Effector memory CD4-positive, alpha-beta T cell (primary cell): ENCODE results near the gene CEP95.
"Not testable (repeated sequence)": the region's sequence is repeated elsewhere in the genome, so short reads cannot be mapped to it uniquely, and the experiment has no call there.

Experiments used
- DNase-seq, 3 donors: peaks; one replicate each; pipeline ENCODE4 v3.0.0-alpha.2; 2020
- H3K27ac ChIP-seq: 2 replicates; pipeline ENCODE4 v1.7.0; 2013; ENCODE audit warnings: mild to moderate bottlenecking, low read length, moderate library complexity; ENCODE audit not compliant: insufficient read depth, poor library complexity, severe bottlenecking
- H3K27me3 ChIP-seq: replicated peaks from 2 replicates; pipeline ENCODE4 v1.7.0; 2013; ENCODE audit warnings: mild to moderate bottlenecking, low read length; ENCODE audit not compliant: insufficient read depth, control insufficient read depth, poor library complexity, severe bottlenecking
- H3K36me3 ChIP-seq: 2 replicates; pipeline ENCODE4 v1.7.0; 2013; ENCODE audit warnings: mild to moderate bottlenecking, low read length, moderate library complexity; ENCODE audit not compliant: control insufficient read depth, insufficient read depth
- H3K4me1 ChIP-seq: 2 replicates; pipeline ENCODE4 v1.7.0; 2013; ENCODE audit warnings: low read length, mild to moderate bottlenecking; ENCODE audit not compliant: control insufficient read depth, insufficient read depth, poor library complexity, severe bottlenecking
- H3K4me3 ChIP-seq: 2 replicates; pipeline ENCODE4 v1.7.0; 2013; ENCODE audit warnings: low read length, low read depth, mild to moderate bottlenecking; ENCODE audit not compliant: insufficient read depth, poor library complexity, severe bottlenecking
- H3K9me3 ChIP-seq: 2 replicates; pipeline ENCODE4 v1.7.0; 2013; ENCODE audit warnings: mild to moderate bottlenecking, low read length, moderate library complexity; ENCODE audit not compliant: control insufficient read depth

Gene CEP95

DNA sequence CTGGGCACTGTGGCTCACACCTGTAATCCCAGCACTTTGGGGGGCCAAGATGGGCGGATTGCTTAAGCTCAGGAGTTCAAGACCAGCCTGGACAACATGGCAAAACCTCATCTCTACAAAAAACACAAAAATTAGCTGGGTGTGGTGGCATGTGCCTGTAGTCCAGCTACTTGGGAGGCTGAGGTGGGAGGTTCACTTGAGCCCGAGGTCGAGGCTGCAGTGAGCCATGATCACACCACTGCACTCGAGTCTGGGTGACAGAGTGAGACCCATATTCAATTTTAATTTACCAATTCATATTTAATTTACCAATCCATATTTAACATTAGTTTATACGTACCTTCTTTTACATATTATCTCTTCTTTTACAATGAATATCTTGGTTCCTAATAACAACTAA lies 11.5 kb upstream of the CEP95 start:
- H3K27ac ChIP-seq, DNase-seq, H3K4me3 ChIP-seq, H3K9me3 ChIP-seq, H3K27me3 ChIP-seq: not testable (repeated sequence)
- H3K4me1 ChIP-seq = peaks cover 24% of the 10 kb centered on the region
- peaks cover 29% of the 10 kb centered on the region for H3K36me3 ChIP-seq

DNA sequence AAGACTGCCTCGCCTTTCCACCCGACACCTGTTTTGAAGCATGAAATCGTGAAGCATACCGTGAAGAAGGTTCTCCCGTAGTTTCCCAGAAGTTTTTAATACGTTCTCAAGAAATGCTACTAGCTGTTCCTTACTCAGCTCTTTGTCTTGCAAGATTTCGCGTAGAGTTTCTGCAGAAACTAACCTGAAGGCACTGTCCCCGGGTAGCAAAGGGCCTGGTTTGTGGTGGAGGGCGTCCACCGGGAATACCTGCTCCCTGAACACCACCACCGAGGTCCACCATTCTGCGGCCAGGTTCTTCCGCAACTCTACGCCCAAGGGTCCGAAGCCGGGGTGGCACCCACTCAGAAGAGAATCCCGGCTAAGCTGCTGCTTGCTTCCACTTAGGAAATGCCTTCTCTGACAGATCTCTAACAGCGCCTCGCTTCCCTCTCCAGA lies 10.4 kb upstream of the CEP95 start:
- Histone ChIP-seq H3K27me3 (no peaks in the 10 kb centered on the region), H3K27ac (peak overlapping the region; percentile 82), H3K4me1 (peaks cover 24% of the 10 kb centered on the region), H3K4me3 (peak overlapping the region; percentile 85), H3K9me3 (no peaks in the 10 kb centered on the region), H3K36me3 (peaks cover 34% of the 10 kb centered on the region)
- DNase-seq = no peak

DNA sequence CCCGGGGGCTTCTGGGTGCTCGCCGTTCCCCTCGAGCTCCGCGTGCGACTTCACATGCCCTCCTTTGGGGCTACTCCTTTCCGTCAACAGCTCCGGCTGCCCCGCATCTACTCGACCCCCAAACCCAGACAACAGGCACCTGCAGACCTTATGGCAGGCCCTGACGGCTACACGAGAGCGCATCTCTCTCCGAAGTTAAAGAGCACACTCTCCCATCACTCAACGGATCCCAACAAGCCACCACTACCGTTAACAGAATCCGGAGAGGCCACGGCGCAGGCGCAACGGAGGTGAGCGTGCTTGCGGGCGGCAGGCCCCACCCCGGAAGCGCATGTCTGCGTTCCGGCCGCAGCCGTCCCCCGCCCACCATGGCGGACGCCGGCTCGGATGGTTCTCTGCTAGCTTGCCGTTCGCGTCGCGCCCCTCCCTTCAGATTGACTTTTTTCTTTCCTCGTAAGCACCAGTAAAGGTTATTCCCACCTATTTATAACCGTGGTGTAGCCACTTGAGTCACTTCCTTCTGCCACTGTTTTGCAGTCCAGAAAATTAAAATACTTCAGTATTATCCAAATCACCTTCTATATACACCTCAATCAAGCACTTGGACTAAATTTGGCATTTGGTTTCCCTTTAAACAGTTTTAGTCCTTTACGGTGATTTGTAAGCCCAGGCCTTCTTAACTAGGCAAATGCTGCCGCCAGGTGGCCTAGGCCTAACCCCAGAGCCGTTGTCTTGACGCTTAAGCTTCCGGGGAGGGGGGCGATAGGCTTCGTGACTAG lies 9.8 kb upstream of the CEP95 start, which contains the start of gene POLG2:
Gene POLG2 (minus strand): TSS at position 269 of the 779 bp plus-strand sequence. CDS start 86 bp downstream, at position 183.
- H3K27me3 ChIP-seq = no peaks in the 10 kb centered on the region
- peak within 1 kb of the TSS; percentile 82 for H3K27ac ChIP-seq
- H3K36me3 ChIP-seq = peaks cover 40% of the 10 kb centered on the region
- peak; percentile 94 for DNase-seq
- H3K9me3 ChIP-seq = no peaks in the 10 kb centered on the region
- H3K4me3 ChIP-seq = peak within 1 kb of the TSS; percentile 85
- peaks cover 24% of the 10 kb centered on the region for H3K4me1 ChIP-seq

DNA sequence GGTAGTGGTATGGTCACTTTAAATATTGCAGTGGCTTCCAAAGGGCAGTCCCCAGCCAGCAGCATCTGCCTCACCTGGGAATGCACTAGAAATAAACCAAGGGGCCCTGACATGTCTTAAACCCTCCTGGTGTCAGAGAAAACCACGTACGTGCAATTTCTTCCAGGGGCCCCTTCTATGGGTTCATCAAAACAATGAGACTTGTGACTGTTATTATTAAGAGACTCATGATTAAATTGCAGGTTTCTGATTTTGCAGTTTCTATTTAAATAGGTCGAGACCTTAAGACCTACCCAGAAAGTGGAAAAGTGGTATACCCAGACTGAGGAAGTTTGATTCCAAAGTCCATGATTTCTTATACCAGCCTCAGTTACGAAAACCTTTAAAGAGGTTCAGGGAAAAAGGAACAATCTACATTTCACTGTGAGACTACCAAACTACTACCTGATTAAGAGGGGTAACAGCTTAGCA lies 9.2 kb upstream of the CEP95 start:
- H3K4me1 ChIP-seq = peaks cover 29% of the 10 kb centered on the region

DNA sequence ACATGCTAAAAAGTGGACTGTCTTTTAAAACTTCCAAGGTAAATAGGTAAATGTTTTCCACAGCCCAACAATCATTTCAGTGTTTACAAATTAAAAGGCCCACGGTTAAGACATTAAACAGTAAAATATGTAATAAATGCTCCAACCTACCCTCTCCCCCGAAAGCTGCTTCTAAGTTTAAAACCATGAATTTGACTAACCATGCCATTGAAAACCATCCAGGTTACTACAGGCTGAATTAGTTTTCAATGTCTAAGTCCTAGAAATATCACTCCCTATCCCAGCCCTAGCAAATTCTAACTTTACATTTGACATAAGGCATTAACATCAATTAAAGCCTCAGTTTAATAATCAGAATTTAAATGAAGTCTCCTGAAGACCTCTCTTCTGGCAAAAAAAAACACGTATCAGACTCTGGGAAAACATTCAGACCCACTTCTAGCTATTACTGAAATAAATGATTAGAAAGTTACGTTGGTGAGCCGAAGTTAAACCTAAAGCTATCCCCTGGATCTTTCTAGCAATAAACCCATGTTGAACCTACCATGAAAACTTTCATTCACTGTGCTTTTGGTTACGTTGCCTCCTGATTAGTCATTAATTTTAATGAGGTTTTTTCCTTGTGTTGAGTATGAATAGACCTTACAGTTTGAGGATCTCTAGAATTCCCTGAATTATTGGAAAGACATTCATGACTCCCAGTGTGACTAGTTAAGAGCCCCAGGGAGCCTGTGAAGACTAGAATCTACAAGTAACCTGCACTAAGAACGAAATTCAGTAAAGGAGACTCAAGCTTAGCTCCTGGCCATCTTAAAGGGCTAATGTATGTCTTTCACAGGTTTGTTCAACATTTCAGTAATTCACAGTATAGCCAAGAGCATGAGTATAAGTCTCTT lies 8.2 kb upstream of the CEP95 start:
- H3K4me3 ChIP-seq = no peak overlapping the region
- H3K27me3 ChIP-seq = no peaks in the 10 kb centered on the region
- peak overlapping the region; percentile 82 for H3K27ac ChIP-seq
- no peak for DNase-seq
- H3K4me1 ChIP-seq = peaks cover 36% of the 10 kb centered on the region
- H3K36me3 ChIP-seq = peaks cover 56% of the 10 kb centered on the region
- no peaks in the 10 kb centered on the region for H3K9me3 ChIP-seq

More for the DNA sequence above, 9.2 kb upstream of the CEP95 start:
- H3K36me3 ChIP-seq = peaks cover 46% of the 10 kb centered on the region
- no peaks in the 10 kb centered on the region for H3K9me3 ChIP-seq
- peak overlapping the region; percentile 85 for H3K4me3 ChIP-seq
- H3K27me3 ChIP-seq = no peaks in the 10 kb centered on the region
- no peak for DNase-seq
- H3K27ac ChIP-seq = peak overlapping the region; percentile 82

DNA sequence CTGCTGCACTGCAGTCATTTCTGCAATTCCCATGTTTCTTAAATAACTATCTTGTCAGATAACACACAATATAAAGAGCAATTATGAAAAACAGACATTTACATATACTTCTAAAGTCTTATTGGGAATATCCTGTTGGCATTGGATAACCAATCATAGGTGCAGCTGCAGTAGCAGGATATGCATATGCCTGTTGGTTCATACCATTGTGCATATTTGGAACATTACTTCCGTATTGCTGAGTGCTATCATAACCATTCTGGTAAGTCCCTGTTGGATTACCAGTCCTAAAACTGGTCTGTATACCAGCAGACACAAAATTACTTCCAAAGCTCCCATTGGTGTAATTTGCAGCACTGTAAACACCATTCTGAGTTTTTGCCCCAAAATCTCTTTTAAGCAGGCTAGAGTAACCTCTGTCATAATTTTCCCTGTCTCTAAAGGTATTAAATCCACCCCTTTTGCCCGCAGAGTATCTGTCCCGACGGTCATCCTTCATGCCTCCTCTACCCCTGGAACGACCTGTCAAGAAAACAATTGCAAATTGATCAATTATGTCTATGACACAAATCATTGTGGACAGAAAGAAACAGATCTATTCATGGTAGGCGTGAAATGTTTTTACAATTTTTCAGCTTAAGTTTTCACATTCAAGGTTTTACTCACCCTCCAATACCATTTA lies 6.8 kb upstream of the CEP95 start:
- H3K36me3 ChIP-seq = peaks cover 69% of the 10 kb centered on the region
- no peak overlapping the region for H3K27ac ChIP-seq
- no peak for DNase-seq
- peaks cover 42% of the 10 kb centered on the region for H3K4me1 ChIP-seq
- H3K27me3 ChIP-seq = no peaks in the 10 kb centered on the region
- no peaks in the 10 kb centered on the region for H3K9me3 ChIP-seq
- no peak overlapping the region for H3K4me3 ChIP-seq

DNA sequence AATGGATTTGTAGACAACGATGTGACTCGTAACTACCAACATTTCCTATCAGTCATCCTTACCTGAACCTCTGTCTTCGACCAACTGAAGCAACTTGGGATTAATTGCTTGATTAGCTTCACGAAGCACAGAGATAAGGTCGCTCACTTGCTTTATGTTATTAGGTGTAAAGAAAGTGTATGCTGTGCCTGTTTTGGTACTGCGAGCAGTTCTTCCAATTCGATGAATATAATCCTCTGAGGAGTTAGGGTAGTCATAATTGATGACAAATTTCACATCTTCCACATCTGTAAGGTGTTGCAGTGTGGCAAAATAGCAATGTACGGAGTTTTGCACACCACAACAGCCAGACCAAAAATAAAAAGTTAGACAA lies 6.3 kb upstream of the CEP95 start:
- Histone ChIP-seq H3K4me1 (peaks cover 38% of the 10 kb centered on the region), H3K4me3 (no peak overlapping the region), H3K27ac (no peak overlapping the region), H3K36me3 (peaks cover 75% of the 10 kb centered on the region), H3K27me3 (no peaks in the 10 kb centered on the region), H3K9me3 (no peaks in the 10 kb centered on the region)
- no peak for DNase-seq

DNA sequence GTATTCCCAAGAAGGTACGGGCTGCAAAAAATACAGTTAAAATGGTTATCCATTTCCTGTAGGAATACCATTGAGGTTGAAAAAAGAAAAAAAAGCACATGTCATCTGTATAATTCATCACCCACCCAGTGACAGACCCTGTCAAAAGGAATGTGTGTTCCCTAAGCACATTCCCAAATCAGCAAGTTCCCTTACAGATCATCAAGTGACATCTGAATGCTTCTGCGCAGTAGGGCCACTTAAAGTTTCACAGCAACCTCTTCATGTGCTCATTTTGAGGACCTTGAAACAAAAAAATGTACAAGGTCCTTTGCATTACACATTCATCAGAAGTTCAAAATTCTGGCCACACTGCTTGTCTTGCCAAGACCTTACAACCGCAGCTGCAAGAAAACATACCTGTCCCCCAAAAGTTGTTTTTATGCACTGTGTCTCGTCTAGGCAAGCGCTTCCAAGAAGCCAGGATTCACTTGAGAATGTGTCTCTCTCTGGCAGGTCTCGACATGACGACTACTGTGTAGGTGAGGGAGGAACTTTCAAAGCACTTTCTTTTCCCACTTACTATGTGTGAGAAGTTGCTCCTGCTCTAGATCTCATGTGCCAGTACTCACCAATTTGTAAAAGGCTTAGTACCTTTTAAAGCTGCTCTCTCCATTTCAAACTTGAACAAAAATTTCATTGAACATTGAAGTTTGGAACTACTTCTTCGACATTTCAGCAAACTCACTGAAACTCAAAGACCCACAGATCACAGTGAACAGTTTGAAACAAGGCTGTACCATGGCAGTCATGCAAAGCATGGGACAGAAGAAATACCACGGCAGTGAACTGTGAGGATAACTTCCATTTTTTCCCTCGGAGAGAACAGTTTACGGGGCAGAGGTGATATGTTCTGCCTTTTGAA lies 5.7 kb upstream of the CEP95 start:
- Histone ChIP-seq H3K4me1 (peaks cover 33% of the 10 kb centered on the region), H3K27ac (no peak overlapping the region), H3K27me3 (no peaks in the 10 kb centered on the region), H3K4me3 (no peak overlapping the region), H3K36me3 (peaks cover 77% of the 10 kb centered on the region), H3K9me3 (no peaks in the 10 kb centered on the region)
- DNase-seq = peak in 1 of 3 donors; percentile 4

DNA sequence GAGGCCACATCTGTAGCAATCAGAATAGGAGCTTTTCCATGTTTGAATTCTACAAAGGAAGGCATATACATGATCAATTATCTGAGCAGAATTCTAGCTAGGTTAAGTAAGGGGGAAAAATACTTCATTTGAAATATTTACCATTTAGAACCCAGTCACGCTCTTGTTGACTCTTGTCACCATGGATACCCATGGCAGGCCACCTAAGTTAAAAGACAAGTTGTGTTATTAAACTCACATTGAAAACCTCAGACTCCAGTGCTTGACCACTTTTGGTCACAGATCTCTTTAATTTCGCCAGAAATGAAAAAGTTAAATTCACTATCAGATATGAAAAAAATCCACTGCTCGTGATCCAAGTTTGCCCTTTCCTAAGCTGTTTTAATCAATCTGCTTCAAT lies 4.8 kb upstream of the CEP95 start:
- Histone ChIP-seq H3K27ac (peak overlapping the region; percentile 31), H3K36me3 (peaks cover 77% of the 10 kb centered on the region), H3K9me3 (no peaks in the 10 kb centered on the region), H3K4me3 (no peak overlapping the region), H3K27me3 (no peaks in the 10 kb centered on the region), H3K4me1 (peaks cover 32% of the 10 kb centered on the region)
- DNase-seq = no peak
